HepG2 (cell line): ENCODE data around the gene RHD. TPM values are rescaled to one million over a fixed set of nuclear protein-coding genes. Genes with fewer than 3 reads are reported as not detected.

ENCODE experiments used
- AGO2 ChIP-seq: fragments of 200-400 bp; formaldehyde crosslinking; optimal IDR thresholded peaks from 2 replicates; pipeline ENCODE3; 2017; ENCODE audit warnings: mild to moderate bottlenecking, low read depth, low read length, moderate library complexity
- ATF7 ChIP-seq, 2 experiments: fragments of 450-650 bp in 1 of 2; sonication (generic) in 1 of 2; formaldehyde crosslinking in 1 of 2; IDR thresholded peaks; 2 replicates each; pipeline versions ENCODE4 v1.4.0 to v1.6.1; 2016 to 2020; ENCODE audit warnings: antibody characterized with exemption in 1 of 2, mild to moderate bottlenecking in 1 of 2, missing genetic modification reagents in 1 of 2
- ATF7-NPFF ChIP-seq: sonication (generic); formaldehyde crosslinking; IDR thresholded peaks from 2 replicates; pipeline ENCODE4 v1.8.1; 2023; ENCODE audit warnings: mild to moderate bottlenecking, low read depth, missing genetic modification reagents, moderate library complexity
- CHCHD3 ChIP-seq: sonication (generic); formaldehyde crosslinking; IDR thresholded peaks from 2 replicates; pipeline ENCODE4 v1.8.0; 2022; ENCODE audit warnings: mild to moderate bottlenecking, missing genetic modification reagents, moderate library complexity
- DMAP1 ChIP-seq: IDR thresholded peaks from 2 replicates; pipeline ENCODE4 v1.6.1; 2016
- DRAP1 ChIP-seq: IDR thresholded peaks from 2 replicates; pipeline ENCODE4 v1.6.1; 2016; ENCODE audit warnings: missing genetic modification reagents, missing compliant biosample characterization
- FOXO4 ChIP-seq: sonication (generic); formaldehyde crosslinking; conservative IDR thresholded peaks from 2 replicates; pipeline ENCODE4 v1.8.1; 2023; ENCODE audit warnings: missing genetic modification reagents
- HNRNPL ChIP-seq: fragments of 200-400 bp; formaldehyde crosslinking; IDR thresholded peaks from 2 replicates; pipeline ENCODE4 v1.6.1; 2017; ENCODE audit warnings: mild to moderate bottlenecking, low read depth, low read length
- KDM6A ChIP-seq: IDR thresholded peaks from 2 replicates; pipeline ENCODE4 v1.6.1; 2016; ENCODE audit warnings: low read depth
- MTA1 ChIP-seq: sonication (generic); formaldehyde crosslinking; IDR thresholded peaks from 2 replicates; pipeline ENCODE4 v1.4.0; 2020; ENCODE audit warnings: missing genetic modification reagents, mild to moderate bottlenecking, borderline replicate concordance
- NCOR1 ChIP-seq: fragments of 200-600 bp; sonication (generic); IDR thresholded peaks from 2 replicates; pipeline ENCODE4 v1.7.0; 2017; ENCODE audit warnings: antibody characterized with exemption, low read length, borderline replicate concordance
- PRDM15 ChIP-seq: sonication (generic); formaldehyde crosslinking; IDR thresholded peaks from 2 replicates; pipeline ENCODE4 v1.4.0; 2020; ENCODE audit warnings: missing genetic modification reagents
- RNF2 ChIP-seq: fragments of 450-650 bp; conservative IDR thresholded peaks from 2 replicates; pipeline ENCODE4 v1.6.1; 2016; ENCODE audit warnings: low read depth
- SRSF4 ChIP-seq: fragments of 200-400 bp; formaldehyde crosslinking; IDR thresholded peaks from one replicate; pipeline ENCODE4 v1.6.1; 2018; ENCODE audit warnings: mild to moderate bottlenecking, low read depth, low read length, moderate library complexity; ENCODE audit not compliant: poor library complexity, severe bottlenecking
- THRA ChIP-seq: sonication (generic); formaldehyde crosslinking; IDR thresholded peaks from 2 replicates; pipeline ENCODE4 v1.4.0; 2020; ENCODE audit warnings: missing genetic modification reagents, borderline replicate concordance
- ZNF124 ChIP-seq: sonication (generic); formaldehyde crosslinking; IDR thresholded peaks from 2 replicates; pipeline ENCODE4 v1.4.0; 2020; ENCODE audit warnings: missing genetic modification reagents
- ZNF556 ChIP-seq: sonication (generic); formaldehyde crosslinking; IDR thresholded peaks from 2 replicates; pipeline ENCODE4 v1.4.0; 2020; ENCODE audit warnings: mild to moderate bottlenecking, missing genetic modification reagents, borderline replicate concordance
- ZNF570 ChIP-seq: sonication (generic); formaldehyde crosslinking; IDR thresholded peaks from 2 replicates; pipeline ENCODE4 v1.4.0; 2020; ENCODE audit warnings: mild to moderate bottlenecking, missing genetic modification reagents, borderline replicate concordance
- ZNF614 ChIP-seq: IDR thresholded peaks from 2 replicates; pipeline ENCODE4 v1.6.1; 2018; ENCODE audit warnings: missing biosample characterization, missing genetic modification reagents, inconsistent platforms, borderline replicate concordance
- ZNF616 ChIP-seq: sonication (generic); formaldehyde crosslinking; IDR thresholded peaks from 2 replicates; pipeline ENCODE4 v1.5.0; 2020; ENCODE audit warnings: low read depth, mild to moderate bottlenecking, missing genetic modification reagents
- ZNF772 ChIP-seq: sonication (generic); formaldehyde crosslinking; IDR thresholded peaks from 2 replicates; pipeline ENCODE4 v1.5.0; 2020; ENCODE audit warnings: mild to moderate bottlenecking, missing genetic modification reagents
- ZNF790 ChIP-seq: sonication (generic); formaldehyde crosslinking; IDR thresholded peaks from 2 replicates; pipeline ENCODE4 v1.8.0; 2022; ENCODE audit warnings: missing genetic modification reagents, mild to moderate bottlenecking, borderline replicate concordance
- polyA plus RNA-seq, 8 experiments: library from polyadenylated mRNA; depleted of rRNA in 3 of 8; stranded (reverse) in 7 of 8; unstranded in 1 of 8; fragments of >200 nt; fragmentation: Illumina TruSeq in 4 of 8; extraction: Trizol in 4 of 8; gene quantifications; 2 replicates each; pipeline versions ENCODE4 v1.2.1 to v1.2.3, GENCODE V29; 2011 to 2016; ENCODE audit warnings: low read depth in 4 of 8, missing spikeins in 1 of 8, mixed read lengths in 1 of 8; ENCODE audit not compliant: insufficient read depth in 1 of 8
- total RNA-seq, 5 experiments: library from RNA; depleted of rRNA; stranded (reverse); fragments of >200 nt; fragmentation: Illumina TruSeq; extraction: Trizol; gene quantifications; 2 replicates each; pipeline ENCODE4 v1.2.3, GENCODE V29; 2016; ENCODE audit warnings: low read depth in 1 of 5

The RHD gene
- total and polyA plus RNA-seq, 2 of the 13 experiments (the other 11 are each of a cell fraction or from before 2014, with no cell fraction given): not detected

GRCh38 chr1:25239681-25240541 lies 32.4 kb upstream of the RHD start (continued):
- no peak for TF ChIP-seq SRSF4
- no peak; the same call in 1 of the 2 replicates for TF ChIP-seq ZNF614 (CRISPR knock-in tag)
- TF ChIP-seq NCOR1: no peak
- TF ChIP-seq MTA1: 0 out of 2 replicates have a peak, but pooled peaks have one; percentile 57
- TF ChIP-seq ZNF616 (CRISPR knock-in tag): no peak; the same call in 1 of the 2 replicates
- TF ChIP-seq ZNF772 (CRISPR knock-in tag): no peak; the same call in 1 of the 2 replicates
- TF ChIP-seq RNF2: no peak
- no peak; the same call in 1 of the 2 replicates for TF ChIP-seq DRAP1 (CRISPR knock-in tag)
- TF ChIP-seq ZNF790 (CRISPR knock-in tag): no peak
- TF ChIP-seq ZNF570: no peak
- no peak for TF ChIP-seq ZNF124 (CRISPR knock-in tag)
- TF ChIP-seq HNRNPL: 0 out of 2 replicates have a peak, but pooled peaks have one; percentile 68
- TF ChIP-seq ATF7 (IDR thresholded peaks at IDR 0.05): no peak
- TF ChIP-seq ATF7 (CRISPR knock-in tag; IDR thresholded peaks at IDR 0.05): no peak; the same call in 1 of the 2 replicates
- TF ChIP-seq AGO2: peak; percentile 97
- peak; percentile 61; the same call in 1 of the 2 replicates for TF ChIP-seq DMAP1
- TF ChIP-seq FOXO4: no peak
- peak; percentile 8; the same call in 1 of the 2 replicates for TF ChIP-seq THRA
- TF ChIP-seq KDM6A: no peak
- no peak for TF ChIP-seq PRDM15 (CRISPR knock-in tag)
- TF ChIP-seq ATF7-NPFF (CRISPR knock-in tag): 0 out of 2 replicates have a peak, but pooled peaks have one; percentile 44
- TF ChIP-seq ZNF556: no peak
- no peak for TF ChIP-seq CHCHD3 (CRISPR knock-in tag)
